Measurements from ENCODE around the gene TMOD4. TPM values are rescaled to one million over a fixed set of nuclear protein-coding genes. Genes with fewer than 3 reads are reported as not detected.

The TMOD4 gene
- total RNA-seq: 1.6 and 2.7 TPM in 2 replicates
- long read RNA-seq, partial matches to known transcripts: 0 of 2 reads
- long read RNA-seq, other reads (novel, unspliced or antisense): 2 of 2 reads

GRCh38 chr1:151175863-151176262 is at the start of gene TMOD4:
TSS of gene TMOD4 (minus strand) at chr1:151175981. CDS start at chr1:151174875, 1,106 bp downstream.
- TF ChIP-seq, protein P1, sequence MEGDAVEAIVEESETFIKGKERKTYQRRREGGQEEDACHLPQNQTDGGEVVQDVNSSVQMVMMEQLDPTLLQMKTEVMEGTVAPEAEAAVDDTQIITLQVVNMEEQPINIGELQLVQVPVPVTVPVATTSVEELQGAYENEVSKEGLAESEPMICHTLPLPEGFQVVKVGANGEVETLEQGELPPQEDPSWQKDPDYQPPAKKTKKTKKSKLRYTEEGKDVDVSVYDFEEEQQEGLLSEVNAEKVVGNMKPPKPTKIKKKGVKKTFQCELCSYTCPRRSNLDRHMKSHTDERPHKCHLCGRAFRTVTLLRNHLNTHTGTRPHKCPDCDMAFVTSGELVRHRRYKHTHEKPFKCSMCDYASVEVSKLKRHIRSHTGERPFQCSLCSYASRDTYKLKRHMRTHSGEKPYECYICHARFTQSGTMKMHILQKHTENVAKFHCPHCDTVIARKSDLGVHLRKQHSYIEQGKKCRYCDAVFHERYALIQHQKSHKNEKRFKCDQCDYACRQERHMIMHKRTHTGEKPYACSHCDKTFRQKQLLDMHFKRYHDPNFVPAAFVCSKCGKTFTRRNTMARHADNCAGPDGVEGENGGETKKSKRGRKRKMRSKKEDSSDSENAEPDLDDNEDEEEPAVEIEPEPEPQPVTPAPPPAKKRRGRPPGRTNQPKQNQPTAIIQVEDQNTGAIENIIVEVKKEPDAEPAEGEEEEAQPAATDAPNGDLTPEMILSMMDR (conservative IDR thresholded peaks at IDR 0.05): peak; percentile 58
- peaks cover 16% of the 10 kb centered on the region for H3K36me3 Mint-ChIP-seq (ENCODE audit: low read depth)
- DNase-seq (ENCODE audit: low read depth, low spot score): no peak

DNA sequence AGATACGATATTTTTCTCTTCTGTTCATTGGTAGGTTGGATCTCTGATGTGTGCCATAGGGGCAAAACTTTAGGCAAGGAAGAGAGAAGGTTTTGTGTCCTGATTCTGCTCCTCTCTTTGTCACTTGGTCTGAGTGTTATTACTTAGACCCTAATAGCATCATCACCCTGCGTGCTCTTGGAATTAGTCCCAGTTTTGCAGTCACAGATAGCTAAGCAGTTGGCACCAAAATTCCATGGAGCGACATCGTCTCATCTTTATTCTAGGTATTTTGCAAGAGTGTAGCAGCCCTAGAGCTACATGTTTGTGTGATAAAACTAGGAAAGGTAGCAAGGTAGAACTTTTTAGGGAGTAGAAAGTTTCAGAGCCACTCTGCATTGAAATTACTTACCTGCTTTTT is 46.3 kb upstream of the TMOD4 start:
- Mint-ChIP-seq H3K36me3 (ENCODE audit: low read depth) (no peaks in the 10 kb centered on the region), H3K27me3 (ENCODE audit: low read depth) (no peaks in the 10 kb centered on the region), H3K9me3 (no peaks in the 10 kb centered on the region), H3K4me1 (no peaks in the 10 kb centered on the region), H3K27ac (ENCODE audit: unreplicated experiment) (no peak overlapping the region), H3K4me3 (no peak overlapping the region)
- TF ChIP-seq, protein P1 (conservative IDR thresholded peaks at IDR 0.05): no peak
- DNase-seq (ENCODE audit: low read depth, low spot score): no peak

More at GRCh38 chr1:151175863-151176262, at the start of gene TMOD4:
- H3K4me3 Mint-ChIP-seq: peak within 1 kb of the TSS; percentile 13
- no peaks in the 10 kb centered on the region for H3K27me3 Mint-ChIP-seq (ENCODE audit: low read depth)
- H3K4me1 Mint-ChIP-seq: no peaks in the 10 kb centered on the region
- H3K27ac Mint-ChIP-seq (ENCODE audit: unreplicated experiment): no peak within 1 kb of the TSS
- H3K9me3 Mint-ChIP-seq: no peaks in the 10 kb centered on the region

DNA sequence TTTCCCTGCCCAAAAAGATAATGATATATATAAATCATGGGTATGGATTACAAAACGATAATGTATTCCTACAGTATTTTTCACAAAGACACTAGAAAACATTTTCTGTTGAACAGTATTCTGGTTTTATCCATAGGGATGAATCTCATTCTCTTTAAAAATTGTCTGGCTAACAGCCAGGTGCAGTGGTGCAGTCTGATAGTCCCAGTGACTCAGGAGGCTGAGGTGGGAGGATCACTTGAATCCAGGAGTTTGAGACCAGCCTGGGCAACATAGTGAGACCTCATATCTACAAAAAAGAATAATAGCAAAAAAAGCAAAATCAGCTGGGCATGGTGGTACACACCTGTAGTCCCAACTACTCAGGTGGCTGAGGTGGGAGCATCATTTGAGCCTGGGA is 45.8 kb upstream of the TMOD4 start:
- TF ChIP-seq, protein P1 (conservative IDR thresholded peaks at IDR 0.05): no peak
- DNase-seq (ENCODE audit: low read depth, low spot score): no peak
- no peaks in the 10 kb centered on the region for H3K4me1 Mint-ChIP-seq
- no peak overlapping the region for H3K4me3 Mint-ChIP-seq
- no peaks in the 10 kb centered on the region for H3K9me3 Mint-ChIP-seq
- no peaks in the 10 kb centered on the region for H3K27me3 Mint-ChIP-seq (ENCODE audit: low read depth)
- H3K36me3 Mint-ChIP-seq (ENCODE audit: low read depth): peaks cover under 1% of the 10 kb centered on the region
- no peak overlapping the region for H3K27ac Mint-ChIP-seq (ENCODE audit: unreplicated experiment)

DNA sequence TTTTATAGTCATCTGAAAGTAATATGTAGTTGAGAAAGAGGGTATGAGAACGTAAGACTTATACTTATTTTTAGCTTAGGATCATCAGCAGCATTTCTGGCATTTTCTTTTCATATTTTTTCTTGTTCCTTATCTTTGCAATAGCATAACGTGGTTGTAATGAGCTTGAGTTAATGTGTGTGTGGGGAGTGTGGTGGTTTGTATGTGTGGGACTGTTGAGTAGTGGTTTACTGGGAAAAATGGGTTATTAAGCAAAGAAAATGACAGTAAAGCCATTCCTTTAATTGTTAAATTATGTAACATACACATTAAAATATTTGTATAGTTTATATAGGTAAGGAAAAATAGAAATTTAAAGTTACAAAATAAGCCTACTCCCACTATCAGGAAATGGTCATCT is 37.8 kb upstream of the TMOD4 start:
- Mint-ChIP-seq H3K27ac (ENCODE audit: unreplicated experiment) (no peak overlapping the region), H3K4me3 (no peak overlapping the region), H3K27me3 (ENCODE audit: low read depth) (no peaks in the 10 kb centered on the region), H3K4me1 (peaks cover 5% of the 10 kb centered on the region), H3K9me3 (no peaks in the 10 kb centered on the region), H3K36me3 (ENCODE audit: low read depth) (peaks cover 3% of the 10 kb centered on the region)
- no peak for DNase-seq (ENCODE audit: low read depth, low spot score)
- TF ChIP-seq, protein P1 (conservative IDR thresholded peaks at IDR 0.05): no peak

GRCh38 chr1:151211972-151212705 is 36.4 kb upstream of the TMOD4 start:
- H3K27ac Mint-ChIP-seq (ENCODE audit: unreplicated experiment): no peak overlapping the region

More at GRCh38 chr1:151211972-151212705, 36.4 kb upstream of the TMOD4 start:
- Mint-ChIP-seq H3K4me1 (peaks cover 5% of the 10 kb centered on the region), H3K9me3 (no peaks in the 10 kb centered on the region), H3K27me3 (ENCODE audit: low read depth) (no peaks in the 10 kb centered on the region), H3K36me3 (ENCODE audit: low read depth) (peaks cover 3% of the 10 kb centered on the region), H3K4me3 (no peak overlapping the region)
- TF ChIP-seq, protein P1 (conservative IDR thresholded peaks at IDR 0.05): no peak
- DNase-seq (ENCODE audit: low read depth, low spot score): no peak

Data from neural crest cell (in vitro differentiated cells).